Liver (tissue), 3 donors: Measurements from ENCODE around the gene LRMDA.

Experiments used
- GABPA ChIP-seq, 2 donors: IDR thresholded peaks in 1 of 2; conservative IDR thresholded peaks in 1 of 2; 2 replicates each; pipeline ENCODE4 v1.6.1; 2016; ENCODE audit warnings: antibody characterized with exemption in 2 of 2, mild to moderate bottlenecking in 1 of 2, moderate library complexity in 1 of 2
- RXRA ChIP-seq, 2 donors: IDR thresholded peaks; 2 replicates each; pipeline ENCODE4 v1.6.1; 2017 to 2018; ENCODE audit warnings: antibody characterized with exemption in 2 of 2, mild to moderate bottlenecking in 1 of 2
- SP1 ChIP-seq: IDR thresholded peaks from 2 replicates; pipeline ENCODE4 v1.6.1; 2018; ENCODE audit warnings: antibody characterized with exemption, mild to moderate bottlenecking
- TAF1 ChIP-seq: conservative IDR thresholded peaks from 2 replicates; pipeline ENCODE4 v1.6.1; 2016; ENCODE audit warnings: antibody characterized with exemption, mild to moderate bottlenecking
- TF ChIP-seq, protein P1 (sequence below): fragments of 150-350 bp; IDR thresholded peaks from 2 replicates; pipeline ENCODE4 v1.5.1; 2017; ENCODE audit warnings: improper control_type of control experiment, low read depth, low read length; ENCODE audit not compliant: missing input control
- donor health status: healthy.
- donor health status: healthy.

- TF ChIP-seq, protein P1, sequence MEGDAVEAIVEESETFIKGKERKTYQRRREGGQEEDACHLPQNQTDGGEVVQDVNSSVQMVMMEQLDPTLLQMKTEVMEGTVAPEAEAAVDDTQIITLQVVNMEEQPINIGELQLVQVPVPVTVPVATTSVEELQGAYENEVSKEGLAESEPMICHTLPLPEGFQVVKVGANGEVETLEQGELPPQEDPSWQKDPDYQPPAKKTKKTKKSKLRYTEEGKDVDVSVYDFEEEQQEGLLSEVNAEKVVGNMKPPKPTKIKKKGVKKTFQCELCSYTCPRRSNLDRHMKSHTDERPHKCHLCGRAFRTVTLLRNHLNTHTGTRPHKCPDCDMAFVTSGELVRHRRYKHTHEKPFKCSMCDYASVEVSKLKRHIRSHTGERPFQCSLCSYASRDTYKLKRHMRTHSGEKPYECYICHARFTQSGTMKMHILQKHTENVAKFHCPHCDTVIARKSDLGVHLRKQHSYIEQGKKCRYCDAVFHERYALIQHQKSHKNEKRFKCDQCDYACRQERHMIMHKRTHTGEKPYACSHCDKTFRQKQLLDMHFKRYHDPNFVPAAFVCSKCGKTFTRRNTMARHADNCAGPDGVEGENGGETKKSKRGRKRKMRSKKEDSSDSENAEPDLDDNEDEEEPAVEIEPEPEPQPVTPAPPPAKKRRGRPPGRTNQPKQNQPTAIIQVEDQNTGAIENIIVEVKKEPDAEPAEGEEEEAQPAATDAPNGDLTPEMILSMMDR: no peak
- no peak for TF ChIP-seq GABPA (IDR thresholded peaks at IDR 0.05 in 1 of 2, conservative IDR thresholded peaks at IDR 0.05 in 1 of 2)
- TF ChIP-seq SP1: no peak
- TF ChIP-seq TAF1: no peak
- TF ChIP-seq RXRA (IDR thresholded peaks at IDR 0.05): no peak
Measured at GRCh38 chr10:75424571-75424970, 6.9 kb upstream of the LRMDA start.
